ENCODE results near the gene LAD1. TPM values are rescaled to one million over a fixed set of nuclear protein-coding genes. Genes with fewer than 3 reads are reported as not detected.

The LAD1 gene
- total and polyA plus RNA-seq, 2 of the 4 experiments (the other 2 are of a cell fraction): under 0.01 to 0.07 TPM

- no peak overlapping the region for H3K4ac ChIP-seq (ENCODE audit: low read depth, low read length)
- no peak overlapping the region for H2AFZ ChIP-seq (replicated peaks; ENCODE audit: low read length, poor library complexity)
- H3K27ac ChIP-seq (ENCODE audit: insufficient read depth, low read length): no peak overlapping the region
- H3K79me1 ChIP-seq (ENCODE audit: low read depth in 1 of 2, low read length in 2 of 2): peaks cover 0 to 3% of the 10 kb centered on the region in 2 experiments; a peak in 1 of 4 replicates
- ChIA-PET CTCF (interaction anchor here (1.1 kb wide), 1 partner anchor 49 kb away, joined by 4 read pairs; no protein-coding TSS in a partner anchor), POLR2A (ENCODE audit: unreplicated experiment) (no interaction called here)
- no peak overlapping the region for H4K5ac ChIP-seq (ENCODE audit: low read depth, low read length)
- H4K91ac ChIP-seq (ENCODE audit: insufficient read depth, low read depth, low read length): no peak overlapping the region
- H3K18ac ChIP-seq (ENCODE audit: low read depth, low read length): no peak overlapping the region
- no peak for DNase-seq
- H2BK5ac ChIP-seq (ENCODE audit: low read depth, low read length, poor library complexity, severe bottlenecking): no peak overlapping the region
- H3K4me2 ChIP-seq (ENCODE audit: low read depth, low read length): no peak overlapping the region
- no peak overlapping the region for H3K9ac ChIP-seq (ENCODE audit: low read depth, low read length)
- H3K36me3 ChIP-seq (ENCODE audit: control insufficient read depth, insufficient read depth, low read length): no peaks in the 10 kb centered on the region
- no peak overlapping the region for H2BK20ac ChIP-seq (ENCODE audit: low read depth, low read length)
- no peak for ATAC-seq (ENCODE audit: low read depth)
- H2AK5ac ChIP-seq (ENCODE audit: low read depth, low read length): no peak overlapping the region
- H2AK9ac ChIP-seq (replicated peaks; ENCODE audit: low read depth, low read length, poor library complexity): no peak overlapping the region
- in situ Hi-C loops (cut with MboI; ENCODE audit: low sequenced_read_pairs) (no loop called here), dilution Hi-C loops (cut with HindIII; ENCODE audit: low sequenced_read_pairs, unreplicated experiment) (no loop called here), intact Hi-C loops (cut with micrococcal nuclease) (loop anchor here (10.0 kb wide), 1 partner anchor 1941 kb away; no protein-coding TSS in a partner anchor)
- H4K8ac ChIP-seq (ENCODE audit: low read depth in 2 of 2, low read length in 2 of 2): no peak overlapping the region
- no TSS peak for BruUV-seq (replicated peaks)
- no peak overlapping the region for H2BK120ac ChIP-seq (ENCODE audit: low read depth, low read length)
- H3K14ac ChIP-seq (replicated peaks; ENCODE audit: low read depth, low read length): no peak overlapping the region
- H3K4me3 ChIP-seq (ENCODE audit: insufficient read depth, low read depth, low read length): no peak overlapping the region
- no peaks in the 10 kb centered on the region for H4K20me1 ChIP-seq (ENCODE audit: insufficient read depth, low read length)
- no peak overlapping the region for H3K56ac ChIP-seq (ENCODE audit: extremely low read depth, insufficient read depth, low read length)
- H3K9me3 ChIP-seq (ENCODE audit: control insufficient read depth, insufficient read depth, low read length): no peaks in the 10 kb centered on the region
- peaks cover 9% of the 10 kb centered on the region for H3K27me3 ChIP-seq (ENCODE audit: control insufficient read depth, insufficient read depth, low read length)
- WGBS, 2 experiments (ENCODE audit: extremely low coverage in 2 of 2, insufficient read length in 1 of 2): 91% methylated on average over 4 of the region's 8 CpGs; no CpG with 5 or more reads in 1 of the 2 experiments
- no peak overlapping the region for H2BK15ac ChIP-seq (ENCODE audit: low read depth, low read length)
- no peak for TF ChIP-seq BHLHE40 (IDR thresholded peaks at IDR 0.05; ENCODE audit: low read depth, low read length)
- no peak for TF ChIP-seq MAZ (IDR thresholded peaks at IDR 0.05; ENCODE audit: borderline replicate concordance, low read depth, low read length)
- no peak for TF ChIP-seq CEBPB (IDR thresholded peaks at IDR 0.05; ENCODE audit: low read depth, low read length)
- TF ChIP-seq CTCF (conservative IDR thresholded peaks at IDR 0.05; ENCODE audit: low read depth, low read length): no peak
- no peak for TF ChIP-seq MXI1 (IDR thresholded peaks at IDR 0.05; ENCODE audit: borderline replicate concordance, low read depth, low read length)
- no peak for TF ChIP-seq NFE2L2 (IDR thresholded peaks at IDR 0.05; ENCODE audit: low read depth, low read length)
- no peak for TF ChIP-seq CHD1 (IDR thresholded peaks at IDR 0.05; ENCODE audit: low read depth, low read length)
- TF ChIP-seq POLR2A (IDR thresholded peaks at IDR 0.05; ENCODE audit: low read depth, low read length): no peak
- TF ChIP-seq USF2 (IDR thresholded peaks at IDR 0.05; ENCODE audit: low read depth, low read length): no peak
- TF ChIP-seq SMC3 (IDR thresholded peaks at IDR 0.05; ENCODE audit: low read depth, low read length): no peak
- no peak for TF ChIP-seq RCOR1 (IDR thresholded peaks at IDR 0.05; ENCODE audit: insufficient replicate concordance, low read length)
- TF ChIP-seq RFX5 (IDR thresholded peaks at IDR 0.05; ENCODE audit: low read depth, low read length): no peak
- no peak for TF ChIP-seq ELK1 (IDR thresholded peaks at IDR 0.05; ENCODE audit: borderline replicate concordance, low read depth, low read length)
- no peak overlapping the region for H3K23ac ChIP-seq (ENCODE audit: low read depth, low read length)
- H3K9me1 ChIP-seq (ENCODE audit: insufficient read depth, low read length): peaks cover 21% of the 10 kb centered on the region
- peaks cover 20% of the 10 kb centered on the region for H3K4me1 ChIP-seq (ENCODE audit: control insufficient read depth, insufficient read depth, low read length)
Observed at GRCh38 chr1:201386208-201386607, 12.9 kb downstream of the LAD1 start.
